ENCODE data around the gene RALGPS1.

The RALGPS1 gene

DNA sequence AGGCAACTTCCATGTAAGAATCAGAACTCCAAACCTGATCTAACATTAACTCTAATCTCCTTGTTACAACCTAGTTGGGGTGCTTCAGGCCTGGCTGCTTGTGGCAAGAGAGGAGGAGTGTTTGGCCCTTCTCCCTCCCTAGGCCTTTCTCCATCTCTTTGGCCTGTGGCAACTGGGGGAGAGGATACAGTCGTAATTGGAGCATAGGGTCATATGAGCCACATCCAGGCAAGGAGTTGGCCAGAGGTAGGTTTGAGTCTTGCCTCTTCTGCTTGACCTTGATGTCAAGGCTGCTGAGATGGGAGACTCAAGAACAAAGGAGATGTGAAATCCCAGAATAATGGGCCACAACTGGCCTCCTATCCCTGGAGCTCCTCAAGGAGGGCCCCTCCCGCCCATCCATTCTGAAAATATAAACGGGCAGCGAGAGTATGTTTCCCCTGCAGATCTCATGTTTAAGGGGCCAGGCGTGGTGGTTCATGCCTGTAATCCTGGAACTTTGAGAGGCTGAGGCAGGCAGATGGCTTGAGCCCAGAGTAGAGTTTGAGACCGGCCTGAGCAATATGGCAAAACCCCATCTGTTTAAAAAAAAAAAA is 267.1 kb downstream of the RALGPS1 start:
- H3K4me2 ChIP-seq (ENCODE audit: low read length): no peak overlapping the region
- no peak overlapping the region for H3K27ac ChIP-seq (ENCODE audit: low read depth, low read length)
- no peaks in the 10 kb centered on the region for H3K27me3 ChIP-seq (ENCODE audit: control insufficient read depth, low read length)
- H3K4me1 ChIP-seq (ENCODE audit: control insufficient read depth, low read length): no peaks in the 10 kb centered on the region
- no peaks in the 10 kb centered on the region for H3K9me3 ChIP-seq (ENCODE audit: control insufficient read depth, insufficient read depth, low read length)
- no peaks in the 10 kb centered on the region for H3F3A ChIP-seq (ENCODE audit: control insufficient read depth, insufficient read depth)
- H3K9me2 ChIP-seq (replicated peaks; ENCODE audit: control insufficient read depth, low read length): no peaks in the 10 kb centered on the region
- no peaks in the 10 kb centered on the region for H4K20me1 ChIP-seq (ENCODE audit: control insufficient read depth, insufficient read depth, low read depth, low read length)
- H3K79me2 ChIP-seq (ENCODE audit: control insufficient read depth, low read length): no peaks in the 10 kb centered on the region
- H3K36me3 ChIP-seq (ENCODE audit: control insufficient read depth, low read length): no peaks in the 10 kb centered on the region
- H3K4me3 ChIP-seq (ENCODE audit: low read length): no peak overlapping the region
- no peak for TF ChIP-seq EZH2phosphoT487 (IDR thresholded peaks at IDR 0.05; ENCODE audit: borderline replicate concordance, low read length)
- TF ChIP-seq, protein P1, sequence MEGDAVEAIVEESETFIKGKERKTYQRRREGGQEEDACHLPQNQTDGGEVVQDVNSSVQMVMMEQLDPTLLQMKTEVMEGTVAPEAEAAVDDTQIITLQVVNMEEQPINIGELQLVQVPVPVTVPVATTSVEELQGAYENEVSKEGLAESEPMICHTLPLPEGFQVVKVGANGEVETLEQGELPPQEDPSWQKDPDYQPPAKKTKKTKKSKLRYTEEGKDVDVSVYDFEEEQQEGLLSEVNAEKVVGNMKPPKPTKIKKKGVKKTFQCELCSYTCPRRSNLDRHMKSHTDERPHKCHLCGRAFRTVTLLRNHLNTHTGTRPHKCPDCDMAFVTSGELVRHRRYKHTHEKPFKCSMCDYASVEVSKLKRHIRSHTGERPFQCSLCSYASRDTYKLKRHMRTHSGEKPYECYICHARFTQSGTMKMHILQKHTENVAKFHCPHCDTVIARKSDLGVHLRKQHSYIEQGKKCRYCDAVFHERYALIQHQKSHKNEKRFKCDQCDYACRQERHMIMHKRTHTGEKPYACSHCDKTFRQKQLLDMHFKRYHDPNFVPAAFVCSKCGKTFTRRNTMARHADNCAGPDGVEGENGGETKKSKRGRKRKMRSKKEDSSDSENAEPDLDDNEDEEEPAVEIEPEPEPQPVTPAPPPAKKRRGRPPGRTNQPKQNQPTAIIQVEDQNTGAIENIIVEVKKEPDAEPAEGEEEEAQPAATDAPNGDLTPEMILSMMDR (IDR thresholded peaks at IDR 0.05; ENCODE audit: low read depth, low read length, poor library complexity, severe bottlenecking): no peak

DNA sequence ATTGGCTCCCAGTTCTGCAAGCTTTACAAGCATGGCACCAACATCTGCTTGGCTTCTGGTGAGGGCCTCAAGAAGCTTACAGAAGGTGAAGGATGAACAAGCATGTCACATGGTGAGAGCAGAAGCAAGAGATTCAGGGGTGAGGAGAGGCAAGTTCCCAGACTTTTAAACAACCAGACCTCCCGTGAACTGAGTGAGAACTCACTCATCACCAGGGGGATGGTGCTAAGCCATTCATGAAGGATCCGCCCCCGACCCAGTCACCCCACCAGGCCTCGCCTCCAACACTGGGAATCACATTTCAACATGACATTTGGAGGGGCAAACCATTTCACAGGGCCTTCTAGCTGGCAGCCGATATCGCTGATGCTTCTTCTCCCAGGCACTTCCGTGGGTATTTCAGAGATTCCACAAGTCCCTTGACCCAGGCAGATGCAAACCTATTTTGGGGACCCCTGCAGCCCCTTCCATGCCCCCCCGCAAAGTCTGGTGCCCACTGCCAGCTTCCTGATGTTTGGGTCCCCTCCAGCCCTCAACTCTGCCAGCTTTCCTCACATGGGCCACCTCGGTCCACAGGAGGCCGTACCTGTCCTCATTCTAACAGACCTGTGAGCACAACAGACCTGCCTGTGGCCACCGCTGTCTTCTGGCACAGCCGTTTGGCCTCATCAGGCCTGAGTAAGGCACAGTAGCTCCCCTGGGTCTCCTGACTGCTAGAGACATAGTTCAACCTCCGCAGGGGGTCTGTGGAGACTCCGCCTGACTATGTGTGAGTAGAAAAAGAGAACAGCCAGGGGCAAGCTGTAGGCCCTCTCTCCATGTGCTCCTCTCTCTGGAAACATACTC is 268.5 kb downstream of the RALGPS1 start:
- no peaks in the 10 kb centered on the region for H3K4me1 ChIP-seq (ENCODE audit: control insufficient read depth, low read length)
- H3K36me3 ChIP-seq (ENCODE audit: control insufficient read depth, low read length): no peaks in the 10 kb centered on the region
- no peak overlapping the region for H3K4me3 ChIP-seq (ENCODE audit: low read length)
- H4K20me1 ChIP-seq (ENCODE audit: control insufficient read depth, insufficient read depth, low read depth, low read length): no peaks in the 10 kb centered on the region
- H3F3A ChIP-seq (ENCODE audit: control insufficient read depth, insufficient read depth): no peaks in the 10 kb centered on the region
- H3K9me3 ChIP-seq (ENCODE audit: control insufficient read depth, insufficient read depth, low read length): no peaks in the 10 kb centered on the region
- H3K4me2 ChIP-seq (ENCODE audit: low read length): no peak overlapping the region
- H3K27me3 ChIP-seq (ENCODE audit: control insufficient read depth, low read length): no peaks in the 10 kb centered on the region
- H3K9me2 ChIP-seq (replicated peaks; ENCODE audit: control insufficient read depth, low read length): no peaks in the 10 kb centered on the region
- H3K79me2 ChIP-seq (ENCODE audit: control insufficient read depth, low read length): no peaks in the 10 kb centered on the region
- no peak overlapping the region for H3K27ac ChIP-seq (ENCODE audit: low read depth, low read length)
- TF ChIP-seq, protein P1 (IDR thresholded peaks at IDR 0.05; ENCODE audit: low read depth, low read length, poor library complexity, severe bottlenecking): no peak
- TF ChIP-seq EZH2phosphoT487 (IDR thresholded peaks at IDR 0.05; ENCODE audit: borderline replicate concordance, low read length): no peak

DNA sequence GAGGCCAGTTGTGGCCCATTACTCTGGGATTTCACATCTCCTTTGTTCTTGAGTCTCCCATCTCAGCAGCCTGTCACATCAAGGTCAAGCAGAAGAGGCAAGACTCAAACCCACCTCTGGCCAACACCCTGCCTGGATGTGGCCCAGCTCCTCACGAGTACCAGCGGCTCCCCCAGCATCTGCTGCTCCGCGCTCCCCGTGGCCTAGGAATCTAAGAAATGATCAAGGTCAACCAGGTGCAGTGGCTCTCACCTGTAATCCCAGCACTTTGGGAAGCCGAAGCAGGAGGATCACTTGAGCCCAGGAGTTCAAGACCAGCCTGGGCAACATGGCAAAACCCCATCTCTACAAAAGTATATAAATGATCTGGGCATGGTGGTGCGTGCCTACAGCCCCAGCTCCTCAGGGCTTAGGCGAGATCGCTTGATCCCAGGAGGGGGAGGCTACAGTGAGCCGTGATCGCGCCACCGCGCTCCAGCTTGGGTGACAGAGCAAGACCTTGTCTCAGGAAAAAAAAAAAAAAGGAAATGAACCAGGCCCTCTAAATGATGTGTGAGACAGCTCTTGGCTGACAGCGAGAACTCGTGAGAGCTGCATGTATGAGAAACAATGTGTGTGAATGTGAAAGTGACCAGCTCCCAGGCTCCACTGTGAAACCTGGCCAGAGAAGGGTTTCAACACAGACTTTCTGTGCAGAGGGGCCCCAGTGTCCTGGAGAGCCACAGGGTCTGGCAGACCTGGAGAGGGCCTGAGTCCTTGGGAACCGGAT is 269.4 kb downstream of the RALGPS1 start:
- Histone ChIP-seq H3K27me3 (ENCODE audit: control insufficient read depth, low read length) (no peaks in the 10 kb centered on the region), H3K27ac (ENCODE audit: low read depth, low read length) (no peak overlapping the region), H3F3A (ENCODE audit: control insufficient read depth, insufficient read depth) (no peaks in the 10 kb centered on the region), H4K20me1 (ENCODE audit: control insufficient read depth, insufficient read depth, low read depth, low read length) (no peaks in the 10 kb centered on the region), H3K4me3 (ENCODE audit: low read length) (no peak overlapping the region), H3K9me2 (replicated peaks; ENCODE audit: control insufficient read depth, low read length) (no peaks in the 10 kb centered on the region), H3K4me2 (ENCODE audit: low read length) (no peak overlapping the region), H3K9me3 (ENCODE audit: control insufficient read depth, insufficient read depth, low read length) (no peaks in the 10 kb centered on the region), H3K36me3 (ENCODE audit: control insufficient read depth, low read length) (no peaks in the 10 kb centered on the region), H3K79me2 (ENCODE audit: control insufficient read depth, low read length) (no peaks in the 10 kb centered on the region), H3K4me1 (ENCODE audit: control insufficient read depth, low read length) (no peaks in the 10 kb centered on the region)
- no peak for TF ChIP-seq EZH2phosphoT487 (IDR thresholded peaks at IDR 0.05; ENCODE audit: borderline replicate concordance, low read length)
- TF ChIP-seq, protein P1 (IDR thresholded peaks at IDR 0.05; ENCODE audit: low read depth, low read length, poor library complexity, severe bottlenecking): no peak

Measured in DOHH2 (cell line).